GM18909 (cell line): ENCODE data around the gene NES.

ENCODE experiments used
- ATAC-seq: cut with Tn5 transposase; IDR thresholded peaks from one replicate; pipeline ENCODE4 v1.9.1; 2021; ENCODE audit warnings: mild to moderate bottlenecking; ENCODE audit not compliant: unreplicated experiment, poor library complexity

NES gene

DNA sequence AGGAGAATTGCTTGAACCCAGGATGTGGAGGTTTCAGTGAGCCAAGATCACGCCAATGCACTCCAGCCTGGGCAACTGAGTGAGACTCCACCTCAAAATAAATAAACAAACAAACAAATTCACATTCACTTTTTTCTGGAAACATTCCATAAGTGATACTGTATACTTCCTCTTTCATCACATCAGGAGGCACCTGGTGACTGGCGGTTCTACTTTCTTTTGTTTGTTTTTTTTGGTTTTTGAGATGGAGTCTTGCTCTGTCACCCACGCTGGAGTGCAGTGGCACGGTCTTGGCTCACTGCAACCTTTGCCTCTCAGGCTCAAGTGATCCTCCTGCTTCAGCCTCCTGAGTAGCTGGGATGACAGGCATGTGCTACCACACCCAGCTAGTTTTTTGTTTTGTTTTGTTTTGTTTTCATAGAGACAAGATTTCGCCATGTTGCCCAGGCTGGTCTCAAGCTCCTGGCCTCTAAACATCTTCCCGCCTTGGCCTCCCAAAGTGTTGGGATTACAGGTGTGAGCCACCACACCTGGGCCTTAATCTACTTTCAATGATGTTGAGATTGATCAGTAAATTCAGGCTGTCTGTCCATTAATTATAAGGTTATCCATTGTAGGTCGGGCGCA lies 47.3 kb downstream of the NES start:
- ATAC-seq: no peak

DNA sequence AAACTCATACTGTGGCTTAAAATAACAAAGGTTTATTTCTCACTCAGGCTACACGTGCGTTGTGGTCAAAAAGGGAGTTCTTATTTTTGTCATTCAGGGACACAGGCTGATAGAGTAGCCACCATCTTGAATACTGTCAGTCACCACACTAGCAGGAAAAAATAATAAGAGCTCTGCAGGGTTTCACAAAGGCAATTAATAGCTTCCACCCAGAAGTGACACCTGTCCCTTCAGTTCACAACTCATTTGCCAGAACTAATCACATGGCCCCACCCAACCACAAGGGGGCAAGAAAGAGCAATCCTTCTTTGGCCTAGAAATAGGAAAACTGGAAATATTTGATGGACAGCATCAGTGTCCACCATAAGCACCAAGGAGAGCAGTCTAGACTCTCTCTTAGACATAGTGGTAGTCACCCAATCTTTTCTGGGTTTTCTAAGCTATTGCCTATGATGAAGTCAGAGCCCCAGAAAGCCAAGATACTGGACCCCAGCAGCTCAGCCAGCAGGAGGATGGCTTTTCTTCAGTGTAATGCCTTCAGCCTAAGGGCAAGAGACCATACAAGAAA lies 49.8 kb downstream of the NES start:
- ATAC-seq: no peak

DNA sequence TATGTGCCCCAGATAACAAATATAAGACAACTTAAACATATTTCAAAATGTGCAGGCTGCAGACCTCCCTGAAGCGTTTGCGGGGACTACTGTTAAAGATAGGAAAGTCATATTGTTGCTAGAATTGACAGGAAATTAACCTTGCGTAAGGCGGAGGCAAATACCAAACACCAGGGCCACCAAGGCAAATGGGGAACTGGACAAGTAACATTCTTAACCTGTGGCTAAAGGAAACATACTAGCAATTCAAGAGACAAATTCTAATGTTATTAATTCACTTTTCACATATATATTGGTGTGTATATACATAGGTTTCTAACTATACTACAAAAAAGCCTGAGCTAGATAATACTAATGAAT lies 51.1 kb downstream of the NES start:
- no peak for ATAC-seq

DNA sequence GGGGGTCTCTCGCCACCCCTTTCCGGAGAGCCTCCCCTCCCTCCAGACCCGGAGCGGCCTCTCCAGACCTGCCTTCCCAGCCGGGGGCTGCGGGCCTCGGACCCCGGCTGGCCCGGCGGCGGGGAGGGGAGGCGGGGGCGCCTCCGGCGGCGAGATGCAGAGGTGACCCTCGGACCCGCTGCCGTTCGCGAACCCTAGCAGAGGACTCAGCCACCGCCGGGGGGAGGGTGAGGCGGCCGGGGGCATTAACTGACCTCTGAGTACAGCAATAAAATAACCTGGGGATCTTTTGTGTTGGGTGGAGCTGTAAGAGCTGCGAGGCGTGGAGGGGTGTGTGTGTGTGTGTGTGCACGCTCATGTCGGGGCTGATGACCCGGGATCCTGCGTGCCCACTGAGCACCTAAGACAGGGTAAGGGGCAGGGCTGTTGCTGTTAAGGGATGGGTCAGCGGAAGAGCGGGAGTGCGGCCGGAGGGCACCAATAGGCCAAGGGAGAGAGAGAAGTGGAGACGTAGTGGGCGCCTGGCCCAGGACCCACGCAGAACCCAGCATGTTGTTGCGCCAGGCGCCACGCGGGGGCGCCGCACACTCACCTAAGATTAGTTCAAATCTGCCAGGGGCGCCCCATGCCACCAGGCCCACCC lies 51.6 kb downstream of the NES start:
- ATAC-seq: no peak

DNA sequence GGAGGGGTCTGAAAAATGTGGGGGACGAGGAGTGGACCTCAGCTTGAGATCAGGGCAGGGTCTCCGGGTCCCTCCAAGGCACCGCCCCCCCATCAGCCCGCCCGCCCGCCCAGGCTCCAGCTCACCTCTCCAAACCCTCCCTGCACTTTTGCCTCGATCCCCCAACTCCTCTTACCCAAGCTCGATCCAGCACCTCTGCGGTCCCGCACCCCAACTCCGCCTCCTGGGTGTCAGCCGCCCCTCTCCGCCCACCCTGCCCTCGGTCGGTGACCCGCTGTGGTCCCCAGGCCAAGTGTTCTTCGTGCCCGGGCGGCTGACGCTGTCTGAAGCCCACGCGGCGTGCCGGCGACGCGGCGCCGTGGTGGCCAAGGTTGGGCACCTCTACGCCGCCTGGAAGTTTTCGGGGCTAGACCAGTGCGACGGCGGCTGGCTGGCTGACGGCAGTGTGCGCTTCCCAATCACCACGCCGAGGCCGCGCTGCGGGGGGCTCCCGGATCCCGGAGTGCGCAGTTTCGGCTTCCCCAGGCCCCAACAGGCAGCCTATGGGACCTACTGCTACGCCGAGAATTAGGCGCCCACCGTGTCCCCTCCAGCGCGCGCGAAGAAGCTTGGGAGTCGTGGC lies 52.3 kb downstream of the NES start:
- no peak for ATAC-seq

DNA sequence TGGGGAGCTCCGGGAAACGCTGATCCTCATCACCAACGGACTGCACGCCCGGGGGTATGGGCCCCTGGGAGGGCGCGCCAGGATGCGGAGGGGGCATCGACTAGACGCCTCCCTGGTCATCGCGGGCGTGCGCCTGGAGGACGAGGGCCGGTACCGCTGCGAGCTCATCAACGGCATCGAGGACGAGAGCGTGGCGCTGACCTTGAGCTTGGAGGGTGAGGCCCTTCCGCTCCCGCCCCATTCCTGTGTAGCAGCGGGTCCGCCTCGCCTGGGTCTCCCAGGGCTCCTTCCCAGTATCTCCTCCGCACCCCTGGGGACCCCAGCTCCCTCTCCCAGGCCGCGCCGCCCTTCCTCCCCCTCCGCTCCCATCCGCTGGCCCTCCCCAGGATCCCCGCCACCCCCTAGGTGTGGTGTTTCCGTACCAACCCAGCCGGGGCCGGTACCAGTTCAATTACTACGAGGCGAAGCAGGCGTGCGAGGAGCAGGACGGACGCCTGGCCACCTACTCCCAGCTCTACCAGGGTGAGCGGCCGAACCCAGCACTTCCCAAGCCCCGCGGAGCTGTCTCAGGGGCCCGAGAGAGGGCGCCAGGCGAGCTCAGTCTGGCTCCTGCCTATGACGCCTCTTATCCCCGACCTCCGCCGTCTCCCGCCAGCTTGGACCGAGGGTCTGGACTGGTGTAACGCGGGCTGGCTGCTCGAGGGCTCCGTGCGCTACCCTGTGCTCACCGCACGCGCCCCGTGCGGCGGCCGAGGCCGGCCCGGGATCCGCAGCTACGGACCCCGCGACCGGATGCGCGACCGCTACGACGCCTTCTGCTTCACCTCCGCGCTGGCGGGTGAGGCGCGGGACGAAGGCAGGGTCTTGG lies 53.0 kb downstream of the NES start:
- no peak for ATAC-seq

DNA sequence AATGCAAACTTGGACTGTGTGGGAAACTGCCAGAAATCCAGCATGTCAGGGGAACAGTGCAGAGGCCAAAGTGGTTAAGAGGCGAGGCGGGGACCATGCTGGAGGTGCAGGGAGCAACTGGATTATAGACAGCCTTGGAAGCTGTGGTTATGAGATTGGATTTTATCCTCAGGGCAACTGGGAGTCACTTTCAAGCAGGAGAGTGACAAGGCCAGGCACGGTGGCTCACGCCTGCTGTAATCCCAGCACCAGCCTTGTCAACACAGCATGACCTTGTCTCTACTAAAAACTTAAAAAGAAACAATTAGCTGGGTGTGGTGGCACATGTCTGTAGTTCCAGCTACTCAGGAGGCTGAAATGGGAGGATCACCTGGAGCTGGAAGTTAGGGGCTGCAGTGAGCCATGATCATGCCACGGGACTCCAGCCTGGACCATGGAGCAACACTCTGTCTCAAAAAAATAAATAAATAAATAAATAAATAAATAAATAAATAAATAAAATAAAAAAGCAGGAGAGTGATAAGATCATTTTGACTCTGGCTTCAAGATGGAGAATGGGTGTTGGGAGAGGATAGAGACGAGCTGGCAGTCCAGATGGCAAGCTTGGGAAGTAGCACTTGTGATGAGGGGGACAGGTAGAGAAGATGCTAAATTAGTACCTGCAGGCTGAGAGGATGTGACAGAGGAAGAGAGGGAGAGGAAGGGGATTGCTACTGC lies 54.5 kb downstream of the NES start:
- ATAC-seq: no peak

DNA sequence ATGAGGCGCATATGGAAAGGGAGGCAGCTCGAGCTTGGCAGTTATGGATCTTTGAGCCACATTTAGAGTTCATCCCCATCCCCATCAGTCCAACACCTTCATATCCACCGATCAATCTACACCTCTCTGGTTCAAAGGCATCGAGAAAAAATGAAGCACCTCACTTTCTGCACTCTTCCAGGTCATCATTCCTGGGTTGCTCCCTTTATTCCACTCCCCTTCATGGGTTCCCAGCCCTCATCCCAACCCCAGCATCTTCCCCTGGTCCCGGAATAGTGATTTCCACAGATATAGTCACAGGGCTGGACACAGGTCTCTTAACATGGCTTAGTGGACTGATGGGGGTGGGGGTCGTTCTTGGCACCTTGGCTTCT lies 57.6 kb downstream of the NES start:
- ATAC-seq: no peak

DNA sequence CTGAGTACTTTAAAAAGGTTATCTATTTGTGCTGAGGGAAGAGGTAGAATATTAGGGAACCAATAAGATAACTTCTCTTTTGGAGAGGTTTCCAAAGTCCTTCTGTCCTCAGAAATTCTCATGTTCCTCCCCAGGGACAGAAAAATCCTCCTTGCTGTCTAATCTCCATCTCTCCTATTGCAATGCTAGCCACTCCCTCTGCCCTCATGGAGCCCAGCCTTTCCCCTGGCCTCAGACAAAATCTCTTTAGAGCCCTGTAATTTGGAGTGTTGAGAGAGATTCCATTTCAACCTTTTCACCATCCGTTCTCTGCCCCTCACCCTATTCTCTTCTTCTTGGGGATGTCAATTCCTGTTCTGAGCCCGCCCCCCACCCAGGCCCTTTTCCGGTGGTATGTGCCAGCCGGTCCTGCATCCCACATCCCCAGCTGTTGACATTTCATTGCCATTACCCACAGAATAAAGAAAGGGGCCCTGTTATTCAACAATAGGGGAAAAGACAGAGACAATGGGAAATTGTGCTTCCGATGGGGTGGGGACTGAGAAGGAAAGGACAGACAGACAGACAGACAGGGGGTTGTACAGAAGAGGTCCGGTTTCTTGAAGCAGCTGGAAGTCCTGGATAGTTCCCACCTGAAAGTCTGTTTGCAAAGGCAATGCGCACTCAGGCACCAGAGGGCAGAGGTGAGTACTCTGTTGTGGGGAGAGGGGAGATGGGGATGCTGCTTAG lies 58.2 kb downstream of the NES start, which contains the start of gene HAPLN2:
HAPLN2 (plus strand) TSS at position 563 of the 729 bp plus-strand sequence. CDS start 4,076 bp downstream, outside the sequence.
- no peak for ATAC-seq
